Thyroid gland (tissue), 4 donors: ENCODE measurements around the gene RNF151. TPM values are rescaled to one million over a fixed set of nuclear protein-coding genes. Genes with fewer than 3 reads are reported as not detected.

Experiments used
- DNase-seq, 2 donors: peaks; one replicate each; pipeline ENCODE4 v3.0.0-alpha.2; 2019
- H3K27ac ChIP-seq, 3 donors: fragments of 200-600 bp; sonication (generic); 1 replicate in 2 of 3; 2 replicates in 1 of 3; pipeline ENCODE4 v1.5.1; 2016 to 2019; ENCODE audit warnings: mild to moderate bottlenecking in 1 of 3, moderate library complexity in 1 of 3
- H3K27me3 ChIP-seq: fragments of 200-600 bp; sonication (generic); one replicate; pipeline ENCODE4 v1.5.1; 2019
- H3K36me3 ChIP-seq, 2 donors: fragments of 200-600 bp; sonication (generic); one replicate each; pipeline ENCODE4 v1.5.1; 2016 to 2019
- H3K4me1 ChIP-seq, 2 donors: fragments of 200-600 bp; sonication (generic); one replicate each; pipeline ENCODE4 v1.5.1; 2017 to 2019
- H3K4me3 ChIP-seq, 3 donors: fragments of 200-600 bp; sonication (generic); replicated peaks in 1 of 3; 1 replicate in 2 of 3; 2 replicates in 1 of 3; pipeline ENCODE4 v1.5.1; 2016; ENCODE audit warnings: mild to moderate bottlenecking in 1 of 3
- H3K9me3 ChIP-seq: fragments of 200-600 bp; sonication (generic); one replicate; pipeline ENCODE4 v1.5.1; 2017
- POLR2A ChIP-seq, 2 donors: fragments of 450-650 bp; IDR thresholded peaks; one replicate each; pipeline ENCODE4 v1.6.1; 2017; ENCODE audit warnings: antibody characterized with exemption in 2 of 2, mild to moderate bottlenecking in 2 of 2, moderate library complexity in 1 of 2
- WGBS, 2 donors: methylation state at CpG; one replicate each; pipeline ENCODE4 v1.1.5; 2017; 5-methylcytosine and 5-hydroxymethylcytosine counted together
- intact Hi-C: fragments of 100-400 bp; cut with DNase I; formaldehyde crosslinking; loops from one replicate; pipeline ENCODE4 v1.15.1; 2023
- total RNA-seq, 4 donors: library from RNA; depleted of rRNA; stranded (reverse); fragments of >200 nt; gene quantifications; one replicate each; pipeline ENCODE4 v1.2.3, GENCODE V29; 2016
- TF ChIP-seq, protein P1 (sequence below), 6 experiments: fragments of 200-600 bp in 3 of 6; fragments of 450-650 bp in 3 of 6; sonication (generic) in 3 of 6; IDR thresholded peaks; one replicate each; pipeline ENCODE4 v1.5.1; 2016 to 2019; ENCODE audit warnings: antibody characterized with exemption in 6 of 6, mild to moderate bottlenecking in 2 of 6, inconsistent platforms in 1 of 6, moderate library complexity in 1 of 6

Gene RNF151
- total RNA-seq, 4 donors from 2014 or later: not detected

DNA sequence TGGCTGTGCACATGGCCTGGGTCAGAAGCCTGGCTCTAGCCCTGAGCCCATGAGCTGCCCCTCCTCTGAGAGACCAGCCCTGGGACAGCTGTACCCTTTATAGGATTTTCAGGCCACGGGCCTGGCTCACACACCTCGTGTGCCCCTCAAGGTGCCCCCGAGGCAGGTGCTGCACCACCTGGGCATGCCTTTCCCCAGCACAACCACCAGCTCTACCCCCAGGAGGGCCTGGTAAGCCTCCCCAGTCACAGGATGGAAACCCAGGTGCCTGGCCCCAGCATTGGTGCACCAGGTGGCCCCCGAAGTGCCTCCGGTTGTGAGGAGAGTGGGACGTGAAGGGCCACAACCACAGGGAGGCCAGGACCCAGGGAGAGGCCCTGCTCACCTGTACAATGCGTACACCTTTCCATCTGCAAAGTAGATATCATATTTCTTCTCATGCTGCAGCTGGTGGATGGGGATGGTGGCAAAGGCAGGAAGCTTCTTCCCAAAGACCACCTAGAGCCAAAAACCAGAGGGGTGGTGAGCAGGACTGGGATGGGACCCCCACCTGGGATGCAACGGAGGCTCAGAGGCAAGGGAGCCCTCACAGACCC lies 36.7 kb downstream of the RNF151 start:
- no peaks in the 10 kb centered on the region for H3K9me3 ChIP-seq
- WGBS, 2 donors: 68 to 83% methylated on average over 5 to 8 of the region's 8 CpGs
- H3K4me3 ChIP-seq: no peak overlapping the region
- intact Hi-C loops: no loop called here
- H3K4me1 ChIP-seq: peaks cover 15 to 36% of the 10 kb centered on the region in 2 donors
- H3K36me3 ChIP-seq: peaks cover 45 to 47% of the 10 kb centered on the region in 2 donors
- no peak overlapping the region for H3K27ac ChIP-seq
- TF ChIP-seq, protein P1, sequence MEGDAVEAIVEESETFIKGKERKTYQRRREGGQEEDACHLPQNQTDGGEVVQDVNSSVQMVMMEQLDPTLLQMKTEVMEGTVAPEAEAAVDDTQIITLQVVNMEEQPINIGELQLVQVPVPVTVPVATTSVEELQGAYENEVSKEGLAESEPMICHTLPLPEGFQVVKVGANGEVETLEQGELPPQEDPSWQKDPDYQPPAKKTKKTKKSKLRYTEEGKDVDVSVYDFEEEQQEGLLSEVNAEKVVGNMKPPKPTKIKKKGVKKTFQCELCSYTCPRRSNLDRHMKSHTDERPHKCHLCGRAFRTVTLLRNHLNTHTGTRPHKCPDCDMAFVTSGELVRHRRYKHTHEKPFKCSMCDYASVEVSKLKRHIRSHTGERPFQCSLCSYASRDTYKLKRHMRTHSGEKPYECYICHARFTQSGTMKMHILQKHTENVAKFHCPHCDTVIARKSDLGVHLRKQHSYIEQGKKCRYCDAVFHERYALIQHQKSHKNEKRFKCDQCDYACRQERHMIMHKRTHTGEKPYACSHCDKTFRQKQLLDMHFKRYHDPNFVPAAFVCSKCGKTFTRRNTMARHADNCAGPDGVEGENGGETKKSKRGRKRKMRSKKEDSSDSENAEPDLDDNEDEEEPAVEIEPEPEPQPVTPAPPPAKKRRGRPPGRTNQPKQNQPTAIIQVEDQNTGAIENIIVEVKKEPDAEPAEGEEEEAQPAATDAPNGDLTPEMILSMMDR (IDR thresholded peaks at IDR 0.05): no peak
- TF ChIP-seq POLR2A (IDR thresholded peaks at IDR 0.05): no peak
- DNase-seq: no peak
- H3K27me3 ChIP-seq: no peaks in the 10 kb centered on the region

DNA sequence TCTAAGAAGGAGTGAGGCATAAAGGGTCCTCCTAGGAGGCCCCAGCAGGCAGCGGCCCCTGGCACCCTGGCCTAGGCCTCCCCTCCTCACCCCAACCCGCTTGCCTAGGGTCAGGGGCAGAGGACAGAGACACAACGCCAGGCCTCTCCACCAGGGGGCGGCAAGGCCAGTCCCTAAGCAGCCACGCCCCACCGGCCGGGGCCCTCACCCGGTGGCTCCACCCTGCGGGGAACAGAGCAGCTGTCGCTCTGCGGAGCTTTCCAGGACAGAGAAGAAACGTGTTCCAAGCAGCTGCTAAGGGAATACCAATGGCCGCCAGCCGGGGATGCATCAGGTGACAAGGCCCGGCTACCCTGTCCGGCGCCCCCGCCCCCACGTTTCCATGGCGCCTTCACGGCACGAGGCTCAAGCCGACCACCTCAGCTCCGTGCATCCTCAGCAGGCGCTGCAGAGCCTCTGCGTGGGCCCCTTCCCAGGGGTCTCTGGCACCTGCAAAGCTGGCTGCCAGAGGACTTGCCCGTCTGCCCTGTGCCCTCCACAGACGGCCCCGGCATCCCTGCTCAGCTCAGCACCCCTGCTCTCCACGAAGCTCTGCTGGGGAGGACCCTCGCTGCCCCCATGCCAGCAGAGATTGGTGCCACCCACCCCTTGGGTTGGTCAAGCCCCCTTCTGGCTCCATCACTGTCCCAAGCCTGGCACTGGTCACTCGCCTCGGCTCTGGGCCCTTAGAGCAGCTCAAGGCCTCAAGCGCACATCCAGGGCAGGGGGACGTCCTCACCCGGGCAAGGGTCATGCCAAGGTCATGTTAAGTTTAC lies 37.4 kb downstream of the RNF151 start:
- H3K4me1 ChIP-seq: peaks cover 21 to 43% of the 10 kb centered on the region in 2 donors
- no peaks in the 10 kb centered on the region for H3K27me3 ChIP-seq
- DNase-seq: peak; percentile 88 to 90
- no peak overlapping the region for H3K4me3 ChIP-seq
- no peaks in the 10 kb centered on the region for H3K9me3 ChIP-seq
- intact Hi-C loops: no loop called here
- no peak overlapping the region for H3K27ac ChIP-seq
- WGBS, 2 donors: 26 to 53% methylated on average over 16 to 28 of the region's 36 CpGs
- H3K36me3 ChIP-seq: peaks cover 38 to 40% of the 10 kb centered on the region in 2 donors
- TF ChIP-seq, protein P1 (IDR thresholded peaks at IDR 0.05): peak; percentile 73 to 95 (median 90)
- TF ChIP-seq POLR2A (IDR thresholded peaks at IDR 0.05): no peak

DNA sequence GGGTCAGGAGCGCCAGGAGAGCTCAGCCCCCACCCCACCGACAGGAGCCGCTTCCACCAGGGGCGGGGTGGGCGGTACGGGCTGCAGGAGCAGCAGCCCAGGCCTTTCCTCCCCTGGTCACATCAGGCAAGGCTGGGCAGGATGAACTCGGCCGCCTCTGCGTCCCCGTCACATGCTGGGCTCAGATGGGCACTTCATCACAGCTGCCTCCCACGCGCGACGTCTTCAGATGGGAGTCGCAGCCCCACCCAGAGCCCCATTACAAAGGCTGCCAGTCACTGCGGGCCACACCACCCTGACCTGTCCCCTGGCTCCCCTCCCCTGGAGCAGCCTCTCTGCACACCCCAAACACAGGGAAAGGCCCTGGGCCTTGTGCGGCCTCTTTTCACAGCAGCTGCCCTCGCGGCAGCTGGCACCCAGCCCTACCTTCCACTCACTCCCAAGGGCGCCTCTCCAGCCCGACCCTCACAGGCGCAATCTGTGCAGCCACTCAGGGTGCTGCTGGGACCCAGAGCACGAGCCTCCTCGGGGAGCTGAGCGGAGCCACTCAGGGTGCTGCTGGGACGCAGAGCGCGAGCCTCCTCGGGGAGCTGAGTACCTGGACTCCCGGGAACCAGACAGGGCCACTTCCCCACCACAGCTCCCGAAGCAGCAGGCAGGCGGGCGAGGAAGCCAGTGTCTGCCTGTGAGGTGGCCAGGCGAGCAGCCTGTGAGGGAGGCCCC lies 38.3 kb downstream of the RNF151 start:
- Histone ChIP-seq H3K36me3 (peaks cover 29 to 31% of the 10 kb centered on the region in 2 donors), H3K4me3 (no peak overlapping the region), H3K4me1 (peaks cover 21 to 43% of the 10 kb centered on the region in 2 donors), H3K9me3 (no peaks in the 10 kb centered on the region), H3K27ac (no peak overlapping the region), H3K27me3 (no peaks in the 10 kb centered on the region)
- 80 to 86% methylated on average over 16 to 25 of the region's 34 CpGs for WGBS, 2 donors
- DNase-seq: peak in 1 of 2 donors; percentile 29
- intact Hi-C loops: no loop called here
- TF ChIP-seq POLR2A (IDR thresholded peaks at IDR 0.05): no peak
- TF ChIP-seq, protein P1 (IDR thresholded peaks at IDR 0.05): no peak

DNA sequence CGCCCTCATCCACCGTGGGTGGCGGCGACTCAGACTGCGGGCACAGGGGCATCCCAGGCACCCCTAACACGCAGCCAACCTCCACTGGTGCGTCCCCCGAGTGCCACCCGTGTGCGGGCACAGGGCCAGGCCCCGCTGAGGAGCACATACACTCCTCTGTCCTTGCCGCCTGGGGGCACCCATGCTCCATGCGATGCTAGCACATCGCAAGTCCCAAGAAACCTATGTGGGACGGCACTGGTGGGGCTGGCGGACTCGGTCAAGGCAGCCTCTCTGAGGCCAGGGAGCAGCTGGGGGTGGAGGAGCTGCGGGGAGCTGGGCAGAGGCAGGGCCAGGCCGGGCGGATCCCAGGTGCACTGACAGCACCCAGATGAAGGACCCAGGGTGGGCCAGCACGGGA lies 39.0 kb downstream of the RNF151 start:
- intact Hi-C loops: no loop called here
- no peaks in the 10 kb centered on the region for H3K27me3 ChIP-seq
- DNase-seq: peak in 1 of 2 donors; percentile 28
- 83 to 84% methylated on average over 9 to 16 of the region's 21 CpGs for WGBS, 2 donors
- peaks cover 28 to 48% of the 10 kb centered on the region in 2 donors for H3K4me1 ChIP-seq
- TF ChIP-seq, protein P1 (IDR thresholded peaks at IDR 0.05): no peak
- no peak for TF ChIP-seq POLR2A (IDR thresholded peaks at IDR 0.05)
- peaks cover 24 to 26% of the 10 kb centered on the region in 2 donors for H3K36me3 ChIP-seq
- H3K4me3 ChIP-seq: no peak overlapping the region
- H3K27ac ChIP-seq: no peak overlapping the region
- no peaks in the 10 kb centered on the region for H3K9me3 ChIP-seq
